ENCODE results near the gene C2orf92.

DNA sequence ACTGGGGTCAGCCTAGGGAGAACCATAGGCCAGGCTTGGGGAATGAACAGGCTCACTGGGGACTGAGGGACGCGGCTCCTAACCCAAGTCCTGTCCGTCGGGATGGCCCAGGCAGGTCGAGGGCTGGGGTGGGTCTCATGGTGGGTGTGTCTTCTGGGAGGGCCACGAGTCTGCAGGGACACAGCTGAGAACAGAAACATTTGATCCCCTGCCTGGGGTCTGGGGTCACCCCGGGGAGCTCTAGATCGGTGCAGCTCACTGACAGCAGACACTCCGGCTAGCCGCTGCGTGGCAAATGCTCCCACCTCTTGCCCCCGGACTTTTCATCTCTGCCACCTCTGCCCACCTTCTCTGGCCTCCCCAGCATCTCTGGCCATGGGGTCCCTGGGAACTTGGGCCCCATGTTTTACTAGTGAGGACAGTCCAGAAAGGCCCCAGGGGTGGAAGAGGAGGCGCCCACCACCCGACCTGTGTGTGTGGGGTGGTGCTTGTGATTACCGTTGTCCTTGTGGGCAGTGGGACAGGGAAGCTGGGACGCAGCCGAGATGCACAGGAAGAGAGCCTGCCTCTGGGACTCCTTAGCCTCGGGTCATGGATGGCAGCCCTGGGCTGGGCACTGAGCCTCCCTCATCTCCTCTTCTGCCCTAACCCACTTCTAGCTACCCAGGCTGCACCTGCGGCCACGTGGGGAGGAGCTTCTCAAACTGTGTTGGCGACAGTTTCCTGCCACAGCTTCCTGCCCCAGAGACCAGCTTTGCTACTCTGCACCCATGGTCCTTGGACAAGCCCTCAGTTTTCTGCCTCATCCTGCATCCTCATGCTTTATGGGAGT lies 48.8 kb downstream of the C2orf92 start:
- TF ChIP-seq EZH2phosphoT487 (IDR thresholded peaks at IDR 0.05; ENCODE audit: borderline replicate concordance, low read depth, low read length) = no peak
- TF ChIP-seq, protein P1, sequence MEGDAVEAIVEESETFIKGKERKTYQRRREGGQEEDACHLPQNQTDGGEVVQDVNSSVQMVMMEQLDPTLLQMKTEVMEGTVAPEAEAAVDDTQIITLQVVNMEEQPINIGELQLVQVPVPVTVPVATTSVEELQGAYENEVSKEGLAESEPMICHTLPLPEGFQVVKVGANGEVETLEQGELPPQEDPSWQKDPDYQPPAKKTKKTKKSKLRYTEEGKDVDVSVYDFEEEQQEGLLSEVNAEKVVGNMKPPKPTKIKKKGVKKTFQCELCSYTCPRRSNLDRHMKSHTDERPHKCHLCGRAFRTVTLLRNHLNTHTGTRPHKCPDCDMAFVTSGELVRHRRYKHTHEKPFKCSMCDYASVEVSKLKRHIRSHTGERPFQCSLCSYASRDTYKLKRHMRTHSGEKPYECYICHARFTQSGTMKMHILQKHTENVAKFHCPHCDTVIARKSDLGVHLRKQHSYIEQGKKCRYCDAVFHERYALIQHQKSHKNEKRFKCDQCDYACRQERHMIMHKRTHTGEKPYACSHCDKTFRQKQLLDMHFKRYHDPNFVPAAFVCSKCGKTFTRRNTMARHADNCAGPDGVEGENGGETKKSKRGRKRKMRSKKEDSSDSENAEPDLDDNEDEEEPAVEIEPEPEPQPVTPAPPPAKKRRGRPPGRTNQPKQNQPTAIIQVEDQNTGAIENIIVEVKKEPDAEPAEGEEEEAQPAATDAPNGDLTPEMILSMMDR (conservative IDR thresholded peaks at IDR 0.05; ENCODE audit: low read length) = no peak
